Measurements from ENCODE around the gene SHISAL2B. TPM values are rescaled to one million over a fixed set of nuclear protein-coding genes. Genes with fewer than 3 reads are reported as not detected.

Gene SHISAL2B
- polyA plus RNA-seq, 3 donors: not detected

DNA sequence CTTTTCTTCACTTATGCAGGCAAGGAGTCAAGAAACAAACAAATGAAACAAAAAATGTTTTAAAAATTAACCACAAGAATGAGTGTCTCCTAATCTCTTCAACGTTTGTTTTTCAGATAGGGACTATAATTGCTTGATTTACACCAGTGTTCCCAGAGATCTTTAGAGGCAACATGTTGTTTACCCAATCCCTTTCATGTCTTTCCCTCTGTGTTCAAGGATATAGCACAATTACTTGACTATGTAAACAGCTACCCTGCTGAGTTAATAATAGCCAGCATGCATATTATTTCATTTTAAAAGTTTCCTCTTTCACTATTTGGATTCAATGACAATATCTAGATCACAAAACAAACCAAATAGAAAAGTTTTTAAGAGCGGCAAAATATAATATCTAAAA lies 25.1 kb upstream of the SHISAL2B start:
- no peaks in the 10 kb centered on the region for H4K20me1 ChIP-seq (ENCODE audit: insufficient read depth, low read length)
- Mint-ChIP-seq H3K36me3 (no peaks in the 10 kb centered on the region), H3K4me1 (no peaks in the 10 kb centered on the region), H3K27ac (no peak overlapping the region), H3K27me3 (ENCODE audit: low read depth in 3 of 3) (peaks cover 2 to 7% (median 5%) of the 10 kb centered on the region in 3 donors), H3K4me3 (no peak overlapping the region), H3K9me3 (peaks cover 0 to 11% (median 4%) of the 10 kb centered on the region in 7 donors)
- no peak overlapping the region for H3K4me3 ChIP-seq (replicated peaks in 1 of 3; ENCODE audit: low read depth in 2 of 3, low read length in 3 of 3)
- no peaks in the 10 kb centered on the region for H3K36me3 ChIP-seq (replicated peaks in 1 of 2; ENCODE audit: control insufficient read depth in 1 of 2, insufficient read depth in 2 of 2, low read length in 2 of 2)
- H3K9ac ChIP-seq (ENCODE audit: insufficient read depth, low read length, poor library complexity, severe bottlenecking): no peak overlapping the region
- intact Hi-C loops (cut with micrococcal nuclease): no loop called here
- no peak overlapping the region for H3K27ac ChIP-seq (ENCODE audit: low read depth in 1 of 2, low read length in 2 of 2)
- no peak overlapping the region for H3K4me2 ChIP-seq (replicated peaks; ENCODE audit: extremely low read depth, low read length, poor library complexity, severe bottlenecking)
- no peaks in the 10 kb centered on the region for H3K9me3 ChIP-seq (replicated peaks in 1 of 2; ENCODE audit: control insufficient read depth in 1 of 2, insufficient read depth in 1 of 2, low read length in 2 of 2)
- H2AFZ ChIP-seq (ENCODE audit: insufficient read depth, low read depth, low read length, poor library complexity, severe bottlenecking): no peak overlapping the region
- DNase-seq: no peak
- no peaks in the 10 kb centered on the region for H3K4me1 ChIP-seq (ENCODE audit: control insufficient read depth in 1 of 2, insufficient read depth in 2 of 2, low read length in 2 of 2)
- H3K27me3 ChIP-seq (ENCODE audit: control insufficient read depth in 2 of 2, insufficient read depth in 2 of 2, low read length in 2 of 2): no peaks in the 10 kb centered on the region
- TF ChIP-seq, protein P1, sequence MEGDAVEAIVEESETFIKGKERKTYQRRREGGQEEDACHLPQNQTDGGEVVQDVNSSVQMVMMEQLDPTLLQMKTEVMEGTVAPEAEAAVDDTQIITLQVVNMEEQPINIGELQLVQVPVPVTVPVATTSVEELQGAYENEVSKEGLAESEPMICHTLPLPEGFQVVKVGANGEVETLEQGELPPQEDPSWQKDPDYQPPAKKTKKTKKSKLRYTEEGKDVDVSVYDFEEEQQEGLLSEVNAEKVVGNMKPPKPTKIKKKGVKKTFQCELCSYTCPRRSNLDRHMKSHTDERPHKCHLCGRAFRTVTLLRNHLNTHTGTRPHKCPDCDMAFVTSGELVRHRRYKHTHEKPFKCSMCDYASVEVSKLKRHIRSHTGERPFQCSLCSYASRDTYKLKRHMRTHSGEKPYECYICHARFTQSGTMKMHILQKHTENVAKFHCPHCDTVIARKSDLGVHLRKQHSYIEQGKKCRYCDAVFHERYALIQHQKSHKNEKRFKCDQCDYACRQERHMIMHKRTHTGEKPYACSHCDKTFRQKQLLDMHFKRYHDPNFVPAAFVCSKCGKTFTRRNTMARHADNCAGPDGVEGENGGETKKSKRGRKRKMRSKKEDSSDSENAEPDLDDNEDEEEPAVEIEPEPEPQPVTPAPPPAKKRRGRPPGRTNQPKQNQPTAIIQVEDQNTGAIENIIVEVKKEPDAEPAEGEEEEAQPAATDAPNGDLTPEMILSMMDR (IDR thresholded peaks at IDR 0.05): no peak
- no peaks in the 10 kb centered on the region for H3K79me2 ChIP-seq (ENCODE audit: insufficient read depth, low read length)
- 0% methylated on average over 1 of the region's 2 CpGs for WGBS (ENCODE audit: insufficient coverage)

DNA sequence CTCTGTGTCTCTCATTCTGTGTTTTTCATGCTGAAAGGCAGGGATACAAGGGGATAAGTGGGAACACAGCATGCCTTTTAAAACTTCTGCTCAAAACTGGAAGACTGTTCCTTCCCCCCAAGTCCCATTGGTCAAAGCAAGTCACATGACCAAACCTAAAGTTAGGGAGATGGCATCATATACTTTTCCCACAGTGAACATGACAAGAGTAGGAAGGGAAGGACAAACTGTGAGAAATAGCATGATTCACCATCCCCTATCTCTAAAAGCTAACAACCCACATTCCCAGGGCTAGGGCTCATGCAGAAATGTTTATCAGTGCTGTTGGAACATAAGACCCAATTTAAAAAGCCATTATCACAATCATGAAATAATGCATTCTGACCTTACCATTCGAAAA lies 24.2 kb upstream of the SHISAL2B start:
- H3K36me3 Mint-ChIP-seq: no peaks in the 10 kb centered on the region
- Histone ChIP-seq H3K36me3 (replicated peaks in 1 of 2; ENCODE audit: control insufficient read depth in 1 of 2, insufficient read depth in 2 of 2, low read length in 2 of 2) (no peaks in the 10 kb centered on the region), H4K20me1 (ENCODE audit: insufficient read depth, low read length) (no peaks in the 10 kb centered on the region), H3K4me1 (ENCODE audit: control insufficient read depth in 1 of 2, insufficient read depth in 2 of 2, low read length in 2 of 2) (no peaks in the 10 kb centered on the region), H3K4me3 (replicated peaks in 1 of 3; ENCODE audit: low read depth in 2 of 3, low read length in 3 of 3) (no peak overlapping the region), H2AFZ (ENCODE audit: insufficient read depth, low read depth, low read length, poor library complexity, severe bottlenecking) (no peak overlapping the region), H3K27ac (ENCODE audit: low read depth in 1 of 2, low read length in 2 of 2) (no peak overlapping the region), H3K27me3 (ENCODE audit: control insufficient read depth in 2 of 2, insufficient read depth in 2 of 2, low read length in 2 of 2) (no peaks in the 10 kb centered on the region), H3K4me2 (replicated peaks; ENCODE audit: extremely low read depth, low read length, poor library complexity, severe bottlenecking) (no peak overlapping the region), H3K9ac (ENCODE audit: insufficient read depth, low read length, poor library complexity, severe bottlenecking) (no peak overlapping the region), H3K9me3 (replicated peaks in 1 of 2; ENCODE audit: control insufficient read depth in 1 of 2, insufficient read depth in 1 of 2, low read length in 2 of 2) (no peaks in the 10 kb centered on the region), H3K79me2 (ENCODE audit: insufficient read depth, low read length) (no peaks in the 10 kb centered on the region)
- H3K27me3 Mint-ChIP-seq (ENCODE audit: low read depth in 3 of 3): peaks cover 2 to 8% (median 5%) of the 10 kb centered on the region in 3 donors
- no peak overlapping the region for H3K27ac Mint-ChIP-seq
- TF ChIP-seq, protein P1 (IDR thresholded peaks at IDR 0.05): no peak
- no peak overlapping the region for H3K4me3 Mint-ChIP-seq
- no peak for DNase-seq
- WGBS (ENCODE audit: insufficient coverage): 60% methylated on average over 1 of the region's 1 CpG
- intact Hi-C loops (cut with micrococcal nuclease): no loop called here
- H3K4me1 Mint-ChIP-seq: no peaks in the 10 kb centered on the region
- peaks cover 0 to 11% (median 4%) of the 10 kb centered on the region in 7 donors for H3K9me3 Mint-ChIP-seq
